Hematopoietic multipotent progenitor cell treated with erythropoietin and hydrocortisone succinate and interleukin-3 and kit ligand, for 15 days (in vitro differentiated cells): ENCODE measurements around the gene LAMC1.
A peak's percentile ranks its signal among the peaks of the same experiment; 100 is the strongest.

Experiments
- DNase-seq: peaks from one replicate; pipeline ENCODE4 v3.0.0-alpha.2; 2015; ENCODE audit warnings: low spot score

Gene LAMC1

DNA sequence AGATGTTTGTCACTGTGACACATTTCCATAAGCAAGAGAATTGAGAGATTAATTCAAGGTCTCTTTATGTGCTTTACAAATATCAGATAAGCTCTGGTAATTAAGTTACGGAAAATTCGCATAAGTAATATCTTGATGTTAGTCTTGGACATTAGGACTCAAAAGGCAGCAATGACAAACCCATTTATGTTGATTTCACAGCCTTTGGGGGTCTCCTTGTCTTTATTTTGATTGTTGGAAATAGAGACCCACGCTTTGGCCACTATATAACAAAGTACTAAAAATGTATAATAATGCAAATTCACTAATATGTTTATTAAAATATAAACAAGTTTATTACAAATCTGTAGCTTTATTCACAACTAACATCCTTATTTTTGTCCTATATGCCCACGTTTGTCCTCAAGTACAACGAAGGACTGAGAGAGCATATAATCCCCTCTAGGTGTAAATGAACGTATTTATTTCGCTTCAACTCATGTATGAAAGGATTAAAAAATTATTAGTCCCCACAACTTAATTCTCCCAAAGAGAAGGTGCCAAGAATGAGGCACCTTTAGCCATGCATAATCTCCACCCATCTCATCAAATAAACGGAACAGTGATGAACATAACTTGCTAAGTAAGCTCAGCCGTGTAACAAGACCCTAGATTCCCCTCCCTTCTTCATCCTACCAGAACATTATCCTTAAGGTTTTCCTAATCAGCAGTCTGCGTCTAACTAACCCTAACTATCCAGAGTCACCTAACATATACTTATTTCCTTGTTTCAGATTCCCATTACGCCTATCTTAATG, 1.6 kb upstream of the LAMC1 start:
- no peak for DNase-seq

DNA sequence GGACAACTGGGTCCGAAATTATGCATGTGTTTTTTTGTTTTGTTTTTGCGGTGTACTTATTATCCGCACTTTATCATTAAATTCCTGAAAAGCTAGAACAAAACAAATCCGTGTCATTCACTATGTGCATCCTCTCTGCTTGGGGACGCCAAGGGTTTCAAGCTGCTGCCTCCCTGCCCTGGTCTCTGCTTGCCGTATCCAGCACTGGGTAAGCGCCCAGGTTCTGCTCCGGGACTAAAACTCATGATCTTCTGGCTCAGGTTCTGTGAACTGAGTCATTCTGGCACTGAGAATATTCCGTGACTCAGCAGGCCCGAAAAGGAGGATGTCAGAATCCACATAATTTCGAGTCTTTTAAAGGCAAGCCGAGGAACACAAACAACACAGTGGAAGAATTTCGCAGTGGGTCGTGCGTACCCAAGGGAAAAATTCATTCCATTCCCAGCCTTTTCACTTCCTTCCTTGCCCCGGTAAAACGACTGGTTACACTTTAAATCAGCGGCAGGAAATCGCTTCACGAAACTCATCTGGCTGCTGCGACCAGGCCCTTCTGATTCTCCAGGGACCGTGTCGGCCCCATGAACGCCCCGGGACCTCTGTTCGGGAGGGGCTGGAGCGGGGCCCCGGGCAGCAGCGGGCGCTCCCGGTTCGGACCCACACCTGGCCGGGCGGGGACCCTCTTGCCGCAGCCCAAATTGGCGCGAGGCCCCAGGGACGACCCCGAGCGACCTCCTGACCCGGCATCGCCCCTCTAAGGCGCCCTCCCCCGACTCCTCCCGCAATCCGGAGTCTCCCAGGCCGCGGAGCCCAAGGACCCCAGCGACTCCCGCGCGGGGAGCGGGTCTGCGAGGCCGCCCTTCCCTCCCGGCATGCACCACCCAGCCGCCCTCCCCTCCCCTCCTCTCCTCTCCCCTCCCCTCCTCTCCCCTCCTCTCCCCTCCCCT, 746 bp upstream of the LAMC1 start:
- peak; percentile 29 for DNase-seq

GRCh38 chr1:183023601-183024316, 539 bp downstream of the LAMC1 start:
- no peak for DNase-seq

DNA sequence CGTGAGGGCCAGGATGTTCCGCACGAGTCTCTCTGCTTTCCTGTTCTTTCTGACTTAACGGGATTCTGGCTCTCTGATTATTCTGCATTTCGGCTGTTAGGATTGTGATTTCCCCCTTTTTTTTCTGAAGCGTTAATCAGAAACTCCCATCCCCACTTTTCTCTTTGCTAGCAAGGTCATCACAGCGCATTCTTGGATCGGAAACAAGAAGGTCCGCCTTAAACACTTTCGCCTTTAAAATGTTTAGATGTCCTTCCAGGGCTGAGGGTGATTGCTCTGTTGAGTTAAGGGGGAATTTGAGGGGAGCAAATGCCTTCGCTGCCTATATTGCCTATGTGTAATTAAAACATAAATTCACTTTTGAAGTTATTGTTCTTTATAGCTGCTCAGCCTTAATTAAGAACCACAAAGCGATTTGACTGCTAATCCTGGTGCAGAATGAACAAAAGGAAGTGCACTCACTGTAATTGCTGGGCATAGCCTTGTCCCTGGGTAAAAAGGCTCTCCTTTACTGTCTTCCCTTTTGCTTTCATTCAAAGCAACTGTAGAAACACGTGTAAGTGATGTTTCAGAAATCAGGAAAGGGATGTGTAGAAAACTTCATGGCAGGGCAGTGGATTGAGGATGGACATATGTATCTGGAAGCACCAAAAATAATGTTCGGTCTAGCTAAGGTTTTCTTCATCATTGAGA, 1.2 kb downstream of the LAMC1 start:
- no peak for DNase-seq

- no peak for DNase-seq
These were observed 1.8 kb downstream of the LAMC1 start for GRCh38 chr1:183025010-183025337.

DNA sequence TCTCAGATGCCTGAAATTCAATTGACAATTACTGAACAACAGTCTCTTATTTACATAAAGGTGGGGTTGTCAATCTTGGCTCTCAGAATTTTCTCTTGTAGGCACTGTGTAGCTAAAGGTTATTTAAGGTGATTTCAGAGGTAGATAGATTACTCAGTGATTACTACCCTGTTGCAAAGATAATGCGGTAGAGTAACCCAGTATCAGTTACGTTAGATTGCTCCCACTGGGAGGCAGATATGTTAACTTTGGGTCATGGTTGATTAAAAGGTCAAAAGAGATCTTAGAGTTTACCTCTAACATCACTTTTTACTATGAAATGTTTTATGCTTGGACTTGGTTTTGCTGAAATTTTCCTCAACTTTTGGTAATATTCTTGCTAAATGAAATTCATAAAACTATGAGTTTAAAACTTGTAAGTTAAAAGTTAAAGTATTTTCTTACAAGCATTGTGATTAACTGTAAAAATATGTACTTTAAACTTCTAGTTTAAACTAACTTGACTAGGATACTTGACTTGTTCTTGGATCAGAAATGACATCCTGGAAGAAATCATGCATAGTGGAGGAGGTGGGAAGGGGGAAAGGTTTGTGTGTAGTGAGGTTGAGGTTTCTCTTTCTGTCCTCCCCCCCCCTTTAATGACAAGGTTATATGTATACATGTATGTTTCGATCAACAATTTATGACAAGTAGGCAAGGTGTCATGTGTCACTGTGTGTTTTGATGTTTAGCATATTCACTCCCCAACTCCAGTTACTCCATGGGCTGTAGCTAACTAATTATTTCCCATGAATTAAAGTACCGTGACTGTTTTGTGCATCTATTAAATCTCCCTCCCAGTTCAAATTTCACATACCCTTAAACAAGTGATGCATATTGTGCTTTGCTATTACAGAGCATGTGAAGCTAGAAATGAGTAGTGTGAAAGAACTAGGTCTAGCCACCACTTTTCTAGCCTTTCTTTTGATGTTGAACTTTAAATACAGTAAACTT, 2.9 kb downstream of the LAMC1 start:
- no peak for DNase-seq

DNA sequence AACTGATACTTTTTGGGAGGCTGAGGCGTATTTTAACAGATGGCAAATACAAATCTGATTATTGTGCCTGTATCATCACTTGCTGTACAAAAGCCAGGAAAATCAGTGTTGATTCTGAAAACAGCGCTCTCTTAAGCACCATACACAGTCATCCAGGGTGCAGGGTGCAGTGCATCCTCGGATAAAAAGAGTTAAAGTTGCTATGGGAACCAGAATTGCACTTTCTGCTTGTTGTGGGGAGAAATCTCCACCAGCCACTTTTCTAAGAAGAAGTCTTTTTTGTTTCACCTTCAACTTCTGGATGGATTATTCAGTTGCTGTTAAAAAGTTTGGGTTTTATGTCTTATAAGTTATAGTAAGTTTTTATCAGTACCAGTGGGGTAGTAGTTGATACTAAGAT, 3.8 kb downstream of the LAMC1 start:
- no peak for DNase-seq

- DNase-seq = no peak
These were observed 4.6 kb downstream of the LAMC1 start for GRCh38 chr1:183027791-183028190.

- DNase-seq = no peak
These were observed 6.4 kb downstream of the LAMC1 start for GRCh38 chr1:183029591-183030000.

DNA sequence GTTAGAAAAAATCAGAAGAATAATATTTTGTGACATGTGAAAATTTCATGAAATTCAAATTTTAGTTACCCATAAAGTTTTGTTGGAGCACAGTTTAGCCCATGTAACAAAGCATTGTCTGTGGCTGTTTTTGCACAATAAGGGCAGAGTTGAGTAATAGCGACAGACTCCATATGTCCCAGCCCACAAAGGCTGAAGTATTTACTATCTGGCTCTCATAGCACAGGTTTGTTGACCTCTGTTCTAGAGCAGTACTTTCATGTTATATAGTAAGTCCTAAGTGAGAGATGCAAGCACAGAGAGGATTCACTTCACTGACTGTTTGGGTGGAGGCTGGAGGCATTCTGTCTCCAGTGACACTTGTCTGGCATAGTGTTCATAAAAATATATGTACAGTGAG, 6.8 kb downstream of the LAMC1 start:
- DNase-seq = no peak

GRCh38 chr1:183032122-183032921, 9.1 kb downstream of the LAMC1 start:
- DNase-seq = no peak

- DNase-seq = no peak
These were observed 10.0 kb downstream of the LAMC1 start for GRCh38 chr1:183033205-183033604.

DNA sequence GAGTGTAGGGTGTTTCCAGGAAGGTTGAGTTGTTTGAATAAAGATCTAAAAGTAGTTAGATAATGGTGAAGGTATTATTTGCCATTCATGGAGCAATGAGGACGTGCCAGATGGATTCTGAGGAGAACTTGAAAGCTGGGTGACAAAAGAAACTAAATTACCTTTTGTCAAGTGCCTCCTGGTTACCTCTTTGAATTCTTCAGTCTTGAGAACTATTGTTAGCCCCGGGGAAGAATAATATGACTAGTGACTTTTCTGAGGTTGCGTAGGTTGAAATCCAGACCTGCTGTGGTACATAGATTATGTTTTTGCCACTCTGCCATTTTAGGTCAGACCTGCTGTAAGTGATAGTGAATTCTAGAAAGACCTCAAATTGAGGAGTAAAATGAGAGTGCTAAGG, 11.5 kb downstream of the LAMC1 start:
- no peak for DNase-seq

DNA sequence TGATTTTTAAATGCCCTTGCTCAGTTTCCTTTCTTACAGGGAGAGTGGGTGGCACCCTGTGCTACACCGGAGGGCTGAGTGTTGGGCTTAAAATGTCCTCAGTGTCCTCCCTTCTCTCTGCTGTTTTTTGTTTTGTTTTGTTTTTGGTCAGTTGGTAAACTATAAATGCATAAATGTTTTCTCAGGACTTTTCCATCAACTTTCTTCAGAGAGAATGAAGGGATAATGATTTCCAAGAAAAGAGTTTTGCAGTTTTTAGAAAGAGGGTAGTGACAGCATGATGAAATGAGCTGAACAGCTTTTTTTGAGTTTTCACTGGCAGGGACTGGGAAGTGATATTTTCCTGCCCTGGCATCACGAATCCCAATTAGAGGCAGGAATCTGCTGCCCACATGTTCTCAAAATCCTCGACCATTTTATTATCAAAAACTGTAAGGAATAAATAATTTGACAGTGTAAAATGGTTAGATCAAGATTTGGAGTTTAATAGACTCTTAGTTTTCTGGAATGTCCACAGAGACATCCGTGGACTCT, 15.2 kb downstream of the LAMC1 start:
- no peak for DNase-seq

DNA sequence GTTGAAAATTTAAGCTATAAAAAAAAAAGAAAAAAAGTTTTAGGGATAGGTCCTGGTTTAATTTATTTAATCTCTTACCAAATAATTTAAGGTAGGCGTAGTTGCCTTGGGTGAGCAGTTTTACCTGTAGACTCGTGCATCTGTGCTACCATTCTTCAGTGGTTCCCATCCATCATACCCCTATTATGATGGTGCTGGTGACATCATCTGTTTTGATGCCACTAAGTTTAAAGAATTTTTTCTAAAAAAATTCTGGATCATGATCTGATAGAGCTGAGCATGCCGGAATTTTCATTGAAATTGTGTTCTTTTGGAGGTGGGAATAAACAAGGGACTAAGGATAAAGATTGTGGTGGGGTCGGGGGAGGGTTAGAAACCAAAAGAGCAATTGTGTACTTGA, 15.7 kb downstream of the LAMC1 start:
- DNase-seq = no peak

DNA sequence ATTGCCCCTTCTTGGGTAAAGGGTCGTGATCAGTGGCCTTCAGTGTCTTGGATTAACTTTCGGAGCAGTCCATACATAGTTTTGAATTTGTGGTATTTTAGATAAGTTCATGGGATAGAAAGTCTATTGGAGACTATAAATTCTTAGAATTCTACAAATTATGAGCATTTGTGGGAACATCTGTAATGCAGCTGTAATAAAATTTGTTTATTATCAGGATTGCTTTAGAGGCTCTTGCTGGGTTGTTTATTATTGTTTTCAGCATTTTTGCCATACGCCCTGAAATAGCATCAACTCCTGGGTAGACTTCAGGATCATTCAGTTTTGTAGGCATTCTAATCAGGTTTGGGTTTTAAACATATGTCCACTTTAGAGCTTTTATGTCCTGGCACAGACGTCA, 16.1 kb downstream of the LAMC1 start:
- DNase-seq = no peak

DNA sequence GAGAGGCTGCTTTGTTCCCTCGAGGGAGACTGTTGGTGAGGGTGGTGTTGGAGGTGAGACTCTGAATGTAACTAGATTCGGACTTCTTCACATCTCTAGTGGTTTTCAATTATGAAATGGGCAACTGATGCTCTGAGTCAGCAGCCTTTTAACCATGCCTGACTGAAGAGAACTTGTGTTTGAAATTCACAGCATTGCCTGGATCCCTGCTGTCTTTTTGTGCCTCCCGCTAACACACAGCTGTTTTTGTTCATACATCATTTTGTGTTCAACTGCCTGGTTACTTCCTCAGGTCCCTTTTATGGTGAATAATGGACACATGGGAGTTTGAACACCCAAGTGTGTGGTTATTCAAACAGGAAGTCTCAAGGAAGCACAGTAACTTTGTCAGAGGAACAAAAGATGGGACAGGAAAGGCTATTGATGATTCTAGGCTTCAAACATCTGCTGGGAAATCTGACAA, 16.8 kb downstream of the LAMC1 start:
- no peak for DNase-seq

DNA sequence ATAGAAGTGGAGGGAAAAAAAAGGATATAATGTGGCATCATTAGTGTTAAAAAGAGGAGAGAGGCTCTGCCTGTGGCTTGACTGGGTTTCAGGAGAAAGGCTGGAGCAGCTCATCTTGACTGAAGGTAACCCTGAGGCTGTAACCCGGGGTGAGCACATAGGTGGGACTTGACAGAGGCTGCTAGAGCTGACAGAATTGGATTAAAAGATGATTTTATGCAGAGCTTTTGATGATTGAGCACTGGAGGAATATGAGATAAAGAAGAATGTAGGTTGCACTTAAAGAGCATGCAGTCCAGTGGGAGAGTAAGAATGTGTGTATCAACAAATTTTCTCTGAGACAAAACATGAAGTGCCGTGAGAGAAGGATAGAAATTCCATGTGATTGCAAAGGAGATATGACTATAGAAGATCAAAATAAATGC, 17.3 kb downstream of the LAMC1 start:
- DNase-seq = no peak

GRCh38 chr1:183043254-183043653, 20.0 kb downstream of the LAMC1 start:
- no peak for DNase-seq
